Dendritic cell treated with granulocyte-macrophage colony-stimulating factor and Interleukin-4, amounts not matched to agents 40 ng/mL and 50 ng/mL, for 4 days (primary cell): Measurements from ENCODE around the gene ALDH3B2.
"Not testable (repeated sequence)": the region's sequence is repeated elsewhere in the genome, so short reads cannot be mapped to it uniquely, and the experiment has no call there.

Experiments
- H3K27ac Mint-ChIP-seq: one replicate; pipeline ENCODE4 v1.8.0; 2022; ENCODE audit warnings: mild to moderate bottlenecking, mixed read lengths
- H3K27me3 Mint-ChIP-seq: one replicate; pipeline ENCODE4 v1.8.0; 2022; ENCODE audit warnings: mild to moderate bottlenecking, mixed read lengths
- H3K36me3 Mint-ChIP-seq: one replicate; pipeline ENCODE4 v1.8.0; 2022; ENCODE audit warnings: low read depth, mixed read lengths
- H3K4me1 Mint-ChIP-seq: one replicate; pipeline ENCODE4 v1.8.0; 2022; ENCODE audit warnings: low read depth, mixed read lengths
- H3K4me3 Mint-ChIP-seq: one replicate; pipeline ENCODE4 v1.8.0; 2022; ENCODE audit warnings: mild to moderate bottlenecking, moderate library complexity, mixed read lengths
- H3K9me3 Mint-ChIP-seq: one replicate; pipeline ENCODE4 v1.8.0; 2022; ENCODE audit warnings: mixed read lengths
- intact Hi-C: fragments of 100-400 bp; cut with micrococcal nuclease; formaldehyde crosslinking; loops from one replicate; pipeline ENCODE4 v1.15.0; 2022

Gene ALDH3B2

GRCh38 chr11:67698247-67698646, 23.8 kb upstream of the ALDH3B2 start:
- peaks cover 22% of the 10 kb centered on the region for H3K9me3 Mint-ChIP-seq
- H3K27me3 Mint-ChIP-seq: peaks cover 6% of the 10 kb centered on the region
- H3K4me3 Mint-ChIP-seq: no peak overlapping the region
- H3K27ac Mint-ChIP-seq: no peak overlapping the region
- H3K36me3 Mint-ChIP-seq: no peaks in the 10 kb centered on the region
- no peaks in the 10 kb centered on the region for H3K4me1 Mint-ChIP-seq
- intact Hi-C loops: no loop called here

GRCh38 chr11:67697846-67698245, 23.4 kb upstream of the ALDH3B2 start:
- H3K27me3 Mint-ChIP-seq: peaks cover 6% of the 10 kb centered on the region
- no peak overlapping the region for H3K27ac Mint-ChIP-seq
- intact Hi-C loops: no loop called here

GRCh38 chr11:67696998-67697397, 22.6 kb upstream of the ALDH3B2 start:
- H3K27me3 Mint-ChIP-seq: peaks cover 4% of the 10 kb centered on the region
- no peak overlapping the region for H3K27ac Mint-ChIP-seq
- H3K9me3 Mint-ChIP-seq: peaks cover 22% of the 10 kb centered on the region
- no peaks in the 10 kb centered on the region for H3K36me3 Mint-ChIP-seq
- H3K4me1 Mint-ChIP-seq: no peaks in the 10 kb centered on the region
- intact Hi-C loops: no loop called here
- no peak overlapping the region for H3K4me3 Mint-ChIP-seq

More at GRCh38 chr11:67697846-67698245, 23.4 kb upstream of the ALDH3B2 start:
- H3K4me1 Mint-ChIP-seq: no peaks in the 10 kb centered on the region
- no peaks in the 10 kb centered on the region for H3K36me3 Mint-ChIP-seq
- peaks cover 22% of the 10 kb centered on the region for H3K9me3 Mint-ChIP-seq
- H3K4me3 Mint-ChIP-seq: no peak overlapping the region

- intact Hi-C loops: no loop called here
- peaks cover 20% of the 10 kb centered on the region for H3K9me3 Mint-ChIP-seq
Observed at GRCh38 chr11:67695606-67696005, 21.2 kb upstream of the ALDH3B2 start.

GRCh38 chr11:67694875-67695555, 20.6 kb upstream of the ALDH3B2 start:
- Mint-ChIP-seq H3K4me3 (no peak overlapping the region), H3K36me3 (no peaks in the 10 kb centered on the region), H3K27me3 (no peaks in the 10 kb centered on the region), H3K27ac (no peak overlapping the region), H3K9me3 (peaks cover 14% of the 10 kb centered on the region), H3K4me1 (no peaks in the 10 kb centered on the region)
- intact Hi-C loops: no loop called here

More at GRCh38 chr11:67695606-67696005, 21.2 kb upstream of the ALDH3B2 start:
- Mint-ChIP-seq H3K4me1 (no peaks in the 10 kb centered on the region), H3K4me3 (no peak overlapping the region), H3K27me3 (peaks cover 2% of the 10 kb centered on the region), H3K36me3 (no peaks in the 10 kb centered on the region), H3K27ac (no peak overlapping the region)

- Mint-ChIP-seq H3K4me1 (no peaks in the 10 kb centered on the region), H3K36me3 (no peaks in the 10 kb centered on the region), H3K9me3 (no peaks in the 10 kb centered on the region), H3K4me3 (no peak overlapping the region), H3K27me3 (no peaks in the 10 kb centered on the region), H3K27ac (no peak overlapping the region)
- intact Hi-C loops: no loop called here
Observed at GRCh38 chr11:67691149-67691548, 16.7 kb upstream of the ALDH3B2 start.

GRCh38 chr11:67689178-67689577, 14.8 kb upstream of the ALDH3B2 start:
- intact Hi-C loops: no loop called here
- H3K27me3 Mint-ChIP-seq: no peaks in the 10 kb centered on the region
- H3K9me3 Mint-ChIP-seq: no peaks in the 10 kb centered on the region
- H3K4me3 Mint-ChIP-seq: no peak overlapping the region
- H3K27ac Mint-ChIP-seq: no peak overlapping the region
- no peaks in the 10 kb centered on the region for H3K36me3 Mint-ChIP-seq
- peaks cover 11% of the 10 kb centered on the region for H3K4me1 Mint-ChIP-seq

- Mint-ChIP-seq H3K4me1 (peaks cover 11% of the 10 kb centered on the region), H3K27me3 (no peaks in the 10 kb centered on the region), H3K9me3 (no peaks in the 10 kb centered on the region), H3K4me3 (no peak overlapping the region), H3K36me3 (no peaks in the 10 kb centered on the region), H3K27ac (no peak overlapping the region)
- intact Hi-C loops: no loop called here
Observed at GRCh38 chr11:67687986-67688385, 13.6 kb upstream of the ALDH3B2 start.

GRCh38 chr11:67685641-67686332, 11.4 kb upstream of the ALDH3B2 start:
- H3K36me3 Mint-ChIP-seq, H3K27ac Mint-ChIP-seq, H3K4me3 Mint-ChIP-seq, H3K27me3 Mint-ChIP-seq, H3K9me3 Mint-ChIP-seq, intact Hi-C loops: not testable (repeated sequence)
- H3K4me1 Mint-ChIP-seq: peaks cover 11% of the 10 kb centered on the region

GRCh38 chr11:67682126-67683034, 8.0 kb upstream of the ALDH3B2 start:
- not testable (repeated sequence) for H3K36me3 Mint-ChIP-seq

GRCh38 chr11:67680696-67681470, 6.5 kb upstream of the ALDH3B2 start:
- Mint-ChIP-seq H3K9me3 (peaks cover 16% of the 10 kb centered on the region), H3K36me3 (no peaks in the 10 kb centered on the region), H3K27ac (no peak overlapping the region), H3K4me3 (no peak overlapping the region), H3K4me1 (peaks cover 9% of the 10 kb centered on the region), H3K27me3 (peaks cover 3% of the 10 kb centered on the region)
- intact Hi-C loops: no loop called here

More at GRCh38 chr11:67682126-67683034, 8.0 kb upstream of the ALDH3B2 start:
- intact Hi-C loops, H3K27me3 Mint-ChIP-seq, H3K4me3 Mint-ChIP-seq, H3K9me3 Mint-ChIP-seq, H3K27ac Mint-ChIP-seq: not testable (repeated sequence)
- H3K4me1 Mint-ChIP-seq: peaks cover 11% of the 10 kb centered on the region

- peaks cover 9% of the 10 kb centered on the region for H3K9me3 Mint-ChIP-seq
- no peaks in the 10 kb centered on the region for H3K36me3 Mint-ChIP-seq
- H3K4me1 Mint-ChIP-seq: no peaks in the 10 kb centered on the region
- H3K4me3 Mint-ChIP-seq: no peak overlapping the region
- intact Hi-C loops: no loop called here
- peaks cover 3% of the 10 kb centered on the region for H3K27me3 Mint-ChIP-seq
- no peak overlapping the region for H3K27ac Mint-ChIP-seq
Observed at GRCh38 chr11:67675058-67675747, 780 bp upstream of the ALDH3B2 start.

GRCh38 chr11:67673902-67674301, 521 bp downstream of the ALDH3B2 start:
- intact Hi-C loops: no loop called here
- Mint-ChIP-seq H3K9me3 (peaks cover 9% of the 10 kb centered on the region), H3K4me3 (no peak overlapping the region), H3K4me1 (no peaks in the 10 kb centered on the region), H3K27me3 (peaks cover 3% of the 10 kb centered on the region), H3K27ac (no peak overlapping the region), H3K36me3 (no peaks in the 10 kb centered on the region)
